OCI-LY3 (cell line): ENCODE data around the gene PTTG1IP.

Experiments used
- H2AFZ ChIP-seq: fragments of 200-600, 300-600 bp; shearing (Covaris generic); 2 replicates; pipeline ENCODE4 v1.6.0; 2014; ENCODE audit warnings: antibody characterized with exemption, low read depth, low read length
- H3K27ac ChIP-seq: fragments of 200-600, 300-600 bp; sonication (generic); 2 replicates; pipeline ENCODE4 v1.5.1; 2014; ENCODE audit warnings: mild to moderate bottlenecking, low read length, moderate library complexity, mixed read lengths
- H3K27me3 ChIP-seq: fragments of 200-600, 300-600 bp; sonication (generic); 2 replicates; pipeline ENCODE4 v1.6.1; 2014; ENCODE audit warnings: low read depth, low read length, mixed read lengths
- H3K36me3 ChIP-seq: fragments of 200-600, 300-600 bp; sonication (generic); replicated peaks from 2 replicates; pipeline ENCODE3; 2014; ENCODE audit warnings: low read depth, low read length, mixed read lengths
- H3K4me1 ChIP-seq: fragments of 300-600, 200-600 bp; sonication (generic); 2 replicates; pipeline ENCODE4 v1.6.1; 2014; ENCODE audit warnings: low read length, mixed read lengths
- H3K4me2 ChIP-seq: fragments of 200-600, 300-600 bp; sonication (generic); 2 replicates; pipeline ENCODE4 v1.6.1; 2014; ENCODE audit warnings: low read length, mixed read lengths
- H3K4me3 ChIP-seq: fragments of 300-600, 200-600 bp; sonication (generic); 2 replicates; pipeline ENCODE4 v1.5.1; 2014; ENCODE audit warnings: antibody characterized with exemption, mild to moderate bottlenecking, low read length, moderate library complexity
- H3K79me2 ChIP-seq: fragments of 300-600, 200-600 bp; shearing (Covaris generic); 2 replicates; pipeline ENCODE4 v1.6.1; 2014; ENCODE audit warnings: mild to moderate bottlenecking, low read length, mixed read lengths
- H3K9ac ChIP-seq: fragments of 300-600, 200-600 bp; shearing (Covaris generic); 2 replicates; pipeline ENCODE4 v1.6.0; 2014; ENCODE audit warnings: mild to moderate bottlenecking, low read length, moderate library complexity
- H3K9me3 ChIP-seq: fragments of 200-600, 300-600 bp; shearing (Covaris generic); 2 replicates; pipeline ENCODE4 v1.6.1; 2014; ENCODE audit warnings: low read length, mixed read lengths; ENCODE audit not compliant: insufficient read depth
- H4K20me1 ChIP-seq: fragments of 200-600, 300-600 bp; sonication (generic); 2 replicates; pipeline ENCODE4 v1.6.1; 2016; ENCODE audit warnings: low read length, mixed read lengths; ENCODE audit not compliant: insufficient read depth
- EZH2phosphoT487 ChIP-seq: fragments of 200-600 bp; shearing (Covaris generic); IDR thresholded peaks from 2 replicates; pipeline ENCODE4 v1.6.1; 2018; ENCODE audit warnings: antibody characterized with exemption, mixed run types, low read depth
- TF ChIP-seq, protein P1 (sequence below): fragments of 200-600, 300-600 bp; sonication (generic); IDR thresholded peaks from 2 replicates; pipeline ENCODE4 v1.5.1; 2014; ENCODE audit warnings: antibody characterized with exemption, low read length, low read depth

The PTTG1IP gene

DNA sequence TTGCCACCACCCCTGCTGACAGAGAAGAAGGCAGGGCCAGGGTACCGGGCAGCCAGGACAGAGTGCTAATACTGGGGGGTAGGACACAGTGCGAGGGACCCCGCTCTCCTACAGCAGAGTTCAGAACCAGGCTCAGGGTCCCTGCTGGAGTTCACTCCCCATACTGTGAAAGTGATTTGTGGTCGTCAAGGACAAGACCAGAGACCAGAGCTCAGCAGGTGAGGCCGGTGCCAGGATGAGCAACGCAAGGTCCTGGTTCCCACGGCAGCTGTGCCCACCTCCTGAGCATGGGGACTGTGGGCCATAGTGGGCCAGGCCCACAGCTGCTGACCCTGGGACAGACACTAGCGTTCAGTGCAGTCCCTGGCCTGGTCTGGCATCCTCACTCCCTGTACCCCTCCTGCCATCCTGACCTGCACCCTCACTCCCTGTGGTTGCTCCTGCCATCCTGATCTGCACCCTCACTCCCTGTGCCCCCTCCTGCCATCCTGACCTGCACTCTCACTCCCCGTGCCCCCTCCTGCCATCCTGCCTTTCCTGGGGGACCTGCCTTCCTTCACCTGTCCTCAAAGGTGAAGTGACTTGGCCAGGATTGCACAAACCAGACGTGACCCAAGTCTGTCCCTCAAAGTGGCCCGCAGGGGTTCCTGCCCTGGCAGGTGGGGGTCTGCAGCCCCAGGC is 13.8 kb upstream of the PTTG1IP start:
- no peaks in the 10 kb centered on the region for H3K36me3 ChIP-seq
- peaks cover 5% of the 10 kb centered on the region for H3K4me1 ChIP-seq
- no peaks in the 10 kb centered on the region for H3K27me3 ChIP-seq

DNA sequence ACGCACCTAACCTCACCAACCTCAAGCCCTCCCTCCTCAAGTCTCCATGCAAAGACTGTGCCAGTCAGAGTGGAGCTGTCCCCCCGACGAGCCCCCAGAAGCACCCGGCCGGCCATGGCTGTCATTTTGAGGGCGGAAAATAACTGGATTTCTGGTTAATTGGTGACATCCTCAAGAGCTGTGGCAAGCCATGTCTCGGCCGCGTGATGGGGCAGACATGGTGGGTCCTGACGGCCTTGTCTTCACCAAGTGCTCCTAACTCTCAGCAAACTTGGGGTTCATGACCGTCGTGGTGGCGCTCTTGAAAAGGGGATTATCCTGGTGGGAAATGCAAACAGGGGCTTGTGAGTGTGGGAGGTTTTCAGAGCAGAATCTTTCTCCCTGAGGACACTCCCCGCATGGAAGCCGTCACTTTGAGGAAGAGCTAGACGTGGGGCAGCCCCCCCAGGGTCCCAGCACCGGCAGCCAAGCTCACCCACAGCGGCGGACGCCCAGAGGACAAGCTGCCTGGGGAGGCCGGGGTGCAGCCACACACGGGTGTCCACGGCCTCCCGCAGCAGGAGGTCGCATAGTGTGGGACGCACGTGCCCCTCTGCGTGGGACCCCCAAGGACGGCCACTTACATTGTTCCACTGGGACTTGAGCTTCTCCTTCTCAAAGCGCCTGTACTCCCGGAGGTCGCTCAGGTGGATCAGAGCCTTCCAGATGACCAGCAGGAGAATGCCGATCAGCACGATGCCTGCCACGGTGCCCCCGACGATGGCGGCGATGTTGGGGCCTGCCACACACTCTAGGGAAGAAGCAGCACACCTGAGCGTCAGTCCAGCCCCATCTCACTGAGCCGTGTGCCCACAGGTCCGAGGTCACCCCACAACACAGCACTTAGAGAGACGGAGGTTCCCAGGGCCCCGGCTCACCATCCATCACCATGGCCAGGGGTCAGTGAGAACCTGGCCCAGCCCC is 12.9 kb upstream of the PTTG1IP start:
- Histone ChIP-seq H3K27me3 (no peaks in the 10 kb centered on the region), H3K4me1 (peaks cover 14% of the 10 kb centered on the region), H4K20me1 (no peaks in the 10 kb centered on the region), H3K4me3 (no peak overlapping the region), H3K79me2 (no peaks in the 10 kb centered on the region), H3K36me3 (no peaks in the 10 kb centered on the region), H2AFZ (no peak overlapping the region), H3K4me2 (no peak overlapping the region), H3K27ac (no peak overlapping the region), H3K9ac (no peak overlapping the region), H3K9me3 (no peaks in the 10 kb centered on the region)
- no peak for TF ChIP-seq EZH2phosphoT487
- TF ChIP-seq, protein P1, sequence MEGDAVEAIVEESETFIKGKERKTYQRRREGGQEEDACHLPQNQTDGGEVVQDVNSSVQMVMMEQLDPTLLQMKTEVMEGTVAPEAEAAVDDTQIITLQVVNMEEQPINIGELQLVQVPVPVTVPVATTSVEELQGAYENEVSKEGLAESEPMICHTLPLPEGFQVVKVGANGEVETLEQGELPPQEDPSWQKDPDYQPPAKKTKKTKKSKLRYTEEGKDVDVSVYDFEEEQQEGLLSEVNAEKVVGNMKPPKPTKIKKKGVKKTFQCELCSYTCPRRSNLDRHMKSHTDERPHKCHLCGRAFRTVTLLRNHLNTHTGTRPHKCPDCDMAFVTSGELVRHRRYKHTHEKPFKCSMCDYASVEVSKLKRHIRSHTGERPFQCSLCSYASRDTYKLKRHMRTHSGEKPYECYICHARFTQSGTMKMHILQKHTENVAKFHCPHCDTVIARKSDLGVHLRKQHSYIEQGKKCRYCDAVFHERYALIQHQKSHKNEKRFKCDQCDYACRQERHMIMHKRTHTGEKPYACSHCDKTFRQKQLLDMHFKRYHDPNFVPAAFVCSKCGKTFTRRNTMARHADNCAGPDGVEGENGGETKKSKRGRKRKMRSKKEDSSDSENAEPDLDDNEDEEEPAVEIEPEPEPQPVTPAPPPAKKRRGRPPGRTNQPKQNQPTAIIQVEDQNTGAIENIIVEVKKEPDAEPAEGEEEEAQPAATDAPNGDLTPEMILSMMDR, result no peak

More for the DNA sequence above, 13.8 kb upstream of the PTTG1IP start:
- TF ChIP-seq, protein P1, result no peak
- no peak overlapping the region for H3K4me2 ChIP-seq
- no peaks in the 10 kb centered on the region for H3K79me2 ChIP-seq
- no peak overlapping the region for H2AFZ ChIP-seq
- H3K4me3 ChIP-seq, result no peak overlapping the region
- no peaks in the 10 kb centered on the region for H3K9me3 ChIP-seq
- H3K27ac ChIP-seq, result no peak overlapping the region
- H4K20me1 ChIP-seq, result no peaks in the 10 kb centered on the region
- H3K9ac ChIP-seq, result no peak overlapping the region

DNA sequence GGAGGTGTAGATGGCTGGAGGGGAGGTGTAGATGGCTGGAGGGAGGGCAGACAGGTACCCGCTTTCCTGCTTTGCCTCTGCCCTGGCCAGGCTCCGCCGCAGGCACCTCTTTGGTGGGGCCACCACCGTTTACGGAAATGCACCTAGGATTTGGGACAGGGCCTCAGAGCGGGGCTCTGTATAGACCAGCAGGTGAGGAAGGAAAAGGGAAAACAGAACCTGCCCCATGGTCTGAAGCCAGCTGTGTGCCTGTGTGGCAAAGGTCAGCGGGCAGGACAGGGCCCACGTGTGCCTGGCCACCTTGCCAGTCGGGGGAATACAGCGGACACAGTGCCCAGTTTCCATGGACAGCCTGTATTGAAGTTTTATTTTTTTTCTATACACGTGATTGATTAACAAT is 12.1 kb upstream of the PTTG1IP start:
- Histone ChIP-seq H2AFZ (no peak overlapping the region), H3K4me3 (no peak overlapping the region), H3K79me2 (no peaks in the 10 kb centered on the region), H3K9me3 (no peaks in the 10 kb centered on the region), H3K9ac (no peak overlapping the region), H3K4me2 (no peak overlapping the region), H3K27me3 (no peaks in the 10 kb centered on the region), H3K4me1 (peaks cover 21% of the 10 kb centered on the region), H3K27ac (no peak overlapping the region), H4K20me1 (no peaks in the 10 kb centered on the region), H3K36me3 (no peaks in the 10 kb centered on the region)
- TF ChIP-seq EZH2phosphoT487, result no peak
- TF ChIP-seq, protein P1, result no peak

DNA sequence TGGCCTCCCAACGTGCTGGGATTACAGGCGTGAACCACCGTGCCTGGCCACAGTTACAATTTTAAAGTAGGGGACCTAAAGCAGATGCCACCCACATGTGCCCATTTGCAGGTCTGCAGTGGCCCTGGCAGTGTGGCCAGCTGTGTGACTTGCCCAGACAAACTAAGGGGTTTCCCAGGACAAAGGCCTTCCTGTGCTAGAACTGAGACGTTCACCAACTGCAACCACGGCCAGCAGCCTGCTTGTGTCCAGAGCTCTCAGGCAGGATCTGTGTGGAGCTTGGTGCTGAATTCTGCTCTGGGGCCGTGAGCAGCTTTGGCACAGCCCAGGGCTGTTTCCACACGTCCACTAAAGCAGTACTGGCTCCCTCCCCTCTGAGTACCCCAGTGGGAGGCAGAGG is 10.6 kb upstream of the PTTG1IP start:
- no peak overlapping the region for H2AFZ ChIP-seq
- TF ChIP-seq EZH2phosphoT487, result no peak
- TF ChIP-seq, protein P1, result no peak
- no peaks in the 10 kb centered on the region for H3K36me3 ChIP-seq

More for the DNA sequence above, 10.6 kb upstream of the PTTG1IP start:
- Histone ChIP-seq H4K20me1 (no peaks in the 10 kb centered on the region), H3K4me2 (no peak overlapping the region), H3K9me3 (no peaks in the 10 kb centered on the region), H3K79me2 (no peaks in the 10 kb centered on the region), H3K27ac (no peak overlapping the region), H3K4me1 (peaks cover 35% of the 10 kb centered on the region), H3K27me3 (no peaks in the 10 kb centered on the region), H3K9ac (no peak overlapping the region), H3K4me3 (no peak overlapping the region)
